Non-pigmented ciliary epithelial cell (primary cell): ENCODE results near the gene WDFY1.

ENCODE experiments used
- DNase-seq: peaks from one replicate; pipeline ENCODE4 v3.0.0-alpha.2; 2010; ENCODE audit warnings: low read depth

The WDFY1 gene

DNA sequence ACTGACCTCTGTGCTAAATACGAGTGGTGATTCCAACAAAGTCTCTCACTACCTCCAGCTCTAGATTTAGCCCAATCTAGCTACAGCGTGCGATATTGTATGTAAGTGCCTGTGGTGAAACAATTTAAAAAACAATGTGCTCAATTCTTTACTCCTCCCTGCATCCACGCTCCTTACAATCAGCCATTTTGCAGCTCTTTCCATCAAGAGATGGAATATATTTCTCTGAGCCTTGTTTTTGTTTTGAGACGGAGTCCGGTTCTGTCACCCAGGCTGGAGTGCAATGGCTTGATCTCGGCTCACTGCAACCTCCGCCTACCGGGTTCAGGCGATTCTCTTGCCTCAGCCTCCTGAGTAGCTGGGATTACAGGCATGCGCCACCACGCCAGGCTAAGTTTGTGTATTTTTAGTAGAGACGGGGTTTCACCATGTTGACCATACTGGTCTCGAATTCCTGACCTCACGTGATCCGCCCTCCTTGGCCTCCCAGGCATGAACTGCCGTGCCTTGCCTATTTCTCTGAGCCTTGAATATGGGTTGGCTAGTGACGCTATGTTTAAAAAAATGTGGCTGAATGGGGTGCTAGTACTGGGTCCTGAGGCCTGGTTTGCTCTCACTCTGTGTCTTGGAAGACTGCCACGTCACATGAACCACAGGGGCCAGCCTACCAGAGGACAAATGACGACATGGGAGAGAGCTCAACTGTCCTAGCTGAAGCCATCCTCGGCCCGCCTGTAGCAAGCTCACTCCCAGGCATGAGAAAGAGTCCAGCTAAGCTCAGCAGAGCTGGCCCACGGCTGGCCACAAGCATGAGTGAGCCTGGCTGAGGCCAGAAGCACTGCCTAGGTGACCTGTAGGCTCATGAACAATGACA, 14.8 kb downstream of the WDFY1 start:
- no peak for DNase-seq

DNA sequence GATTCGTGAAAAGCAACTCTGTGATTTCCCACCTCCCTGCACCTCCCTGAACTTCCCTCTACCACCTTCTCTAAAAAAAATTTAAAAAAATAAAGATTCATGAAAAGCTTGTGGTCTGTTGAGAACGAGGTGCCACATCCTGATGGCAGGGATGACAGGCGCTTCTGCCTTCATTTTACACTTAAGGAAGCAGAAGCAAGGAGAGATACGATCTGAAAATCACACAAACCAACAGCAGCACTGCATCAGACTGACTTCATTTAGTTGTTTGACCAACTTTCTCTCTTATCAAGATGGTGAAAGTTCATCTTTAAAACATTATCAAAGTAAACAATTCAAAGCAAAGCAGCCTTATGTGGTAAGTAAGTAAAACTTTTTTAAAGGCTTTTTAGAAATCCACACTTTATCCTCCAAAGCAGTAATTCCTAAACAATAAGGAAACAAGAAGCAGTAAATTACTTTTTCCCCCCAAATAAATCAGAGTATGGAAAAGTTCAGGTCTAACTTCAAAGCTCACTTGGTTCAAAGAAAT, 15.5 kb downstream of the WDFY1 start:
- DNase-seq, result no peak

DNA sequence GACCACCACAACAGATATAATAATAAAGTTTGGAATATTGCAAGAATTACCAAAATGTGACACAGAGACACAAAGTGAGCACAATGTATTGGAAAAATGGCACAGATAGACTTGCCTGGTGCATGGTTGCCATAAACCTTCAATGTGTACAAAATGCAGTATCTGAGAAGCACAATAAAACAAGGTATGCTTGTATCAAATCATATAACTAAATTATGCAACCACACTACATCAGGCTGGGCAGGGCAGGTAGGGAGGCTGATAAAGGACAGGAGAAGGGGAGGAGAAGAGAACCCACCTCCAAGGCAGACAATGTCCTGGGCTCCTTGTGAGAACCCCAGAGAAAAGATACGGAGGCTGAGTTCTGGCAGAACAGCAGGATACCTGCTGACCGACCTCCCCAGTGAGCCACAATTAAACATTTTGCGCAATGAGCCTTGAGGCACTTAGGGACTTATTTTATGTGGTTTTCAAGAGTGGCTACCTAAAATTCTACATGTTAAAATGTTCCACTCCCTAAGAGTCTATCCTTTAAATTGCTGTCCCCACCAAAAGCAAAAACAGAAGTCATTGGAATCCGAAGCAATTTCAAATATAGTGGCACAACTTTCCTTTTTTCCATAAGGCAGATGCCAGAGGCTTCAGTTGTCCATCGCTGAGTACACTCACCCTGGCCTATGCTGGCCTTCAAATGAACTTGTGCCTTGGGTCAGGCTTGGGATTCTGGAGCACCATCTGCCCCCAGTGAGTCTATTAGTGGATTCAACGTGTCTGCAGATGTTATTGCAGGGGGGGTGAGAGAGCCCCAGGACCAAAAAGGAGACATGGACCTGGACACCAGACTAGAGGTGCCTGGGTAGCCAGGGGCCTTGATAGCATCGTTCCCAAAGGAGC, 16.8 kb downstream of the WDFY1 start:
- DNase-seq, result no peak

DNA sequence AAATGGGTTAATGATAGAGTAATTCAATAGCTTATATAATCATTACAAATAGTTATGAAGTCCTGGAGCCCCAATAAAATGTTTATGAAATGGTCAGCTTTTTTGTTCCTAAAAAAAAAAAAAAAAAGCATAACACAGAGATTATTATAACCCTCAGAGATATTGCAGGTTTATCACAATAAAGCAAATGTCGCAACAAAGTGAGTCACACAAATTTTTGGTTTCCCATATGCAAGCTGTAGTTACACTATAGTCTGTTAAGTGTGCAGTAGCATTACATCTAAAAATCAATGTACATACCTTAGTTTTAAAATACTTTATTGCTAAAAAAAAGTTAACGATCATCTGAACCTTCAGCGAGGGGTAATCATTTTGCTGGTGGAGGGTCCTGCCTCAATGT, 20.0 kb downstream of the WDFY1 start:
- no peak for DNase-seq

- DNase-seq, result no peak
Measured at GRCh38 chr2:223923976-223924375, 21.2 kb downstream of the WDFY1 start.

DNA sequence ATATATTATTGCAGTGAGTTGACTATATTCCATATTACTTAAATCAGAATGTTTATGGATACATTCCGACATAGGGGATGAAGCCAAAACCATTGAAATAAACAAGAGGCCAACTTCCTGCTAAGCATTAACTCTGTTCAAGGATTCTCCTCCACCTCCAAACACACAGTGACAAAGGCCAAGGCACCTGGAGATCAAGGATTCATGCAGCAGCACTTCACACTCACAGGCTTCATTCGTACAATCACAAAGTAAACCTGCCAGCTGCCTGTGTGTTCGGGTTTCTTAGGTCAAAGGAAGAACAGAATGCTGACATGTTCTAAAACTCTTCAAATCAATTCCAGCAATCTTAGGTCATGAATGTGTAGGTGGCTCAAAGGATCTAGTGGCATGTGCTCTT, 22.8 kb downstream of the WDFY1 start:
- DNase-seq, result no peak

DNA sequence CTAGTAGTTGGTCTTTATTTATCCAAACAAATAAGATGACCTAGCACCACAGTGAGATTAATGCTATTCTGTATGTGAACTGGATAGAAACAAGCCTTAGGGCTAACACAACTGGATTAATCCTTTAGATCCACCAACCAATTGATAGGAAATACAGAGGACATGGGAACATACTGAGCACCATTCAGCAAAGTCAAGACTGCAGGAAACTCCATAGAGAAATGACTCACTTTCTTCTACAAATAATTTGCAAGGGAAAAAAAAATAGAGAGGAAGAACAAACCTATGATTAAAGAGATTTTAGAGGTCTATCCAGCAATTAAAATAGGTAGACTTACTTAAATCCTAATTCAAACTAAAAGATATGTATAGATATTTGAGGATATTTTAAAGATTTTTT, 23.9 kb downstream of the WDFY1 start:
- no peak for DNase-seq

GRCh38 chr2:223920109-223920508, 25.0 kb downstream of the WDFY1 start:
- DNase-seq, result no peak

GRCh38 chr2:223918671-223919134, 26.4 kb downstream of the WDFY1 start:
- DNase-seq, result no peak

DNA sequence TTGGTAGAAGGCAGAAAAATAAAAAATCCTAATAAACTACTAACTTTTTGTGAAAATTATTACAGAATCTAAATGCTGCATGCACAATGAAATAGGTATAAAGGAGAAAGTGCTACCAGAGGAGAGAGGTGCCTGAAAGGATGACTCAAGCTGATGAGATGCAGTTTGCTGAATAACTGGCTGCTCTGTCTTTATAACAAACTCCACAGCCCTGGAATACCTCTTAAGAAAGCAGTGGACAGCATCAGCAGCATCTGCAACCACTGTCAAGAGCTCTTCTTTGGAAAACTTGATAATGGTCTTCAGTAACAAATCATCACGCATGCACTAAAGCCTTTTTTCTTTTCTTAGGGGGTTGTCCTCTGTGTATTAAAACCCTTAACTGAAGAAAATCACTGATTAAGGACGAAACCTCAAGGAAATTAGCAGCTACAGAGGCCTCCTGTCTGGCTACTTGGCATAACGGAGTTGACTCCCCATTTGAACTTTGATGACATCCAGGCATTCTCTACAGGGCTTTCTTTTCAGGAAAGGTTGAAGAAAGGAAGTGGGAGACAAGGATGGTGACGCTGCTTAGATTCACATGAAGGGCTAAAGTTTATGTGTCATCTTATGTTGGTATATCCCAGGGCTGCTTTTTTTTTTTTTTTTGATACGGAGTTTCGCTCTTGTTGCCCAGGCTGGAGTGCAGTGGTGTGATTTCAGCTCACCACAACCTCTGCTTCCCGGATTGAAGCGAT, 28.8 kb downstream of the WDFY1 start:
- no peak for DNase-seq

DNA sequence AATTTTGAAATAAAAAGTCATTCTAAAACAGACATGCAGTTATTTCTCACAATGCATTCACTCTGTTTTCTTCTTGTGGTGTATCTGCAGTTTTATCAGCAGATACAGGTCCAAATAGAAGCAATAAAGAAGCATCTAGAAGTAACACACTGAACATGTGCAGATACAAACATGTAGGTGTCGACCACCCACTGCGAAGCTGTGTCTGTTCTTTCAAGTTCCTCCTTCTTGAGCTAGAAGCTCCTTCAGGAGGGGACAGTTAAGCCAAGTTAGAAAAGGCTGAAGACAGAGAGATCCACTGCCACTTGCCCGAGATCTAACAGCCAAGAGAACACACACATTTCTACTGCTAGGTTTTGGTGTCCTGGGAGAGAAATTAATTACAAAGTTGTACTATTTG, 30.1 kb downstream of the WDFY1 start:
- DNase-seq, result no peak

DNA sequence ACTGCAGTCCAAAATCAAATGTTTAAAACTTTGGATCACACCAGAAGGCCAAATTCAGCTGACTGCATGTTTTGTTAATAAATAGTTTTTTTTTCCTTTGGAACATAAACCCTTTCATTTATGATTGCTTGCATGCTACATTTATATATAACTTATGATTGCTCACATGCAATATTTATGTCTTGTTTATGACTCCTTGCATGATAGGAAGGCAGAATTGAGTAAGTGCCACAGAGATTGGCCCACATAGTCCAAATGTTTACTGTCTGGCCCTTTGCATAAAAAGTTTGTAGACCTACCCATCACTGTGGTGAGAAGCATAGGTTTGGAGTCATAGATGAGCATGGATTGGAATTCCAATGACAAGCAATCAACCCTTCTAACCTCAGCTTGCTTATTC, 30.8 kb downstream of the WDFY1 start:
- DNase-seq, result no peak

GRCh38 chr2:223909001-223909741, 36.0 kb downstream of the WDFY1 start:
- no peak for DNase-seq

DNA sequence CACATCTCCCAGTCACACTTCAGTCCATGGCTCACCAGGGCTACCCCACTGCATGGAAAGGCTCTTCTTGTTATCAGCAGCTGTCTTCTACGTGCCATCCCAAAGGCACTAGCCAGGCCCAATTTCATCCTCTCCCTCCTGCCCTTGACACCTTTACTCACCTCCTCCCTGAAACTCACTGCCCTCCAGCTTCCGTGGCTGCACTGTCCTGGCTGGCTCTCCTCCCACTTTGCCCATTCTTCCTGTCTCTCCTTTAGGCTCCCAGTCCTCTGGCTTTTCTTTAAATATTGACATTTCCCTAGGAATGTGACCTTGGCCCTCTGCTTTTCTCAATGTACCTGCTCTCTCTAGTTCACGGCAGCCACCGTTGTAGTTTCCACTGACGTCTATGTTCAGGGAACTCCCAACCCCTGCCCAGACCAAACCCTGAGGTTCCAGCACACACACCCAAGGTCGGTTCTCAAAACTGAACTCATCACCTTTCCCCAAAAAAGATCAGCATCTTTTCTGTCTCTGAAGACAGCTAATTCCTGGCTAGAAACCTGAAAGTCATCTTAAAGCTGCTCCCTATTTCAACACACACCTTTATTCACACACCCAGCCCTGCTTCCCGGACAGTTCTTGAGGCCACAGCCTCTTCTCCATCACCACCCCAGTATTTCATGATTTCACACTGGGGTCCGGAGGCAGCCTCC, 36.7 kb downstream of the WDFY1 start:
- DNase-seq, result no peak

- DNase-seq, result no peak
Measured at GRCh38 chr2:223905996-223906395, 39.1 kb downstream of the WDFY1 start.

DNA sequence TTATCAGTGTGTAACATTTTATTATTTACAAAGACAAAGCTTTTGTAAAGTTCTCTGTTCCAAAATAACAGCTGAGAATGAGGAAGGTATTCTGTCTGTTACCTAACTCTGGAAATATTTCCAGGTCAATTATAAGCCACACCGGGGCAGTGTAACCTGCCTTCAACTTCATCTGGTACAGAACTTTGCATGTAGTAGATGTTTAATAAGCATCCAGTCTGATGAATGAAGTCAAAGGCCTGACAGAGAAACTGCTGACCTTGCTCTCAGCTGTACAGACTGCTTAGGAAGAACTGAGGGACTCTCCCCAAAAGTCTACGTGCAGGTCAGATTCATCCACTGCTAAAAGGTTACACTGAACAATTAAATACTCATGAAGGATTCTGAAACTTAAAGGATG, 43.3 kb downstream of the WDFY1 start:
- DNase-seq, result no peak

DNA sequence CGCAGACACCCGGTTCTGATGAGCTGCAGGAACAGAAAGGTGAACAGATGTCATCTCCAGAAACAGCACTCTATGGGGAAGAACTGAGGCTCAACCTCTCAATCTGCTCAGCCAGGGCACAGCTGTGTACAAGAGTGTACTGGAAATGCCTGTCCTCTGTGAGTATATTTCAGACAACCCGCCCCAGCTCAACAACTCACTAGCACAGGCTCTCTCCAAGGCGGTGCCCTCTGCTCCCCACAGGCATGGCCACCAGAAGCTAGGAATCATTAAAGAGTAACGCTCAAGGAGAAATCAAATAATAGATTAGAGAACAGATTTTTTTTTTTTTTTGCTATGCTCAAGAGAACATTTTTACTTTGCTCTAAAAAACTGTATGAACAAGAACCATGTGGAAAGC, 43.8 kb downstream of the WDFY1 start:
- no peak for DNase-seq

DNA sequence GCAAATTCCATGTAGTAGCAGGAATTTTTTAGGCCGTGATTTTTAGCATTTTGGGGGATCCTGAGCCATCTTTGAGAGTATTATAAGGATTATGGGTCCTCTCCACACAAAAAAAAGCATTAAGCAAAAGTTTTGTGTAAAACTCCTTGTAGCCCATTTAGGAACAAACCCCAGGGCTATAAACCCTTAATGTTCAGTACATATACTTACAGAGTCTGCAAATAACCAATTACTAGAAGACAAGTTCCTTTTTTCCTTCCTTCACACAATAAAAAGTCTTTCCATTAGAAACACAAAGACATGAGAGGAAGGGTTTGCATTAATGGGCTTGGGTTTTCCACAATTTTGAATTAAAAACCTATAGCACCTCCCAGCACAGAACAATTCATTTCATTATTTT, 44.6 kb downstream of the WDFY1 start:
- no peak for DNase-seq

DNA sequence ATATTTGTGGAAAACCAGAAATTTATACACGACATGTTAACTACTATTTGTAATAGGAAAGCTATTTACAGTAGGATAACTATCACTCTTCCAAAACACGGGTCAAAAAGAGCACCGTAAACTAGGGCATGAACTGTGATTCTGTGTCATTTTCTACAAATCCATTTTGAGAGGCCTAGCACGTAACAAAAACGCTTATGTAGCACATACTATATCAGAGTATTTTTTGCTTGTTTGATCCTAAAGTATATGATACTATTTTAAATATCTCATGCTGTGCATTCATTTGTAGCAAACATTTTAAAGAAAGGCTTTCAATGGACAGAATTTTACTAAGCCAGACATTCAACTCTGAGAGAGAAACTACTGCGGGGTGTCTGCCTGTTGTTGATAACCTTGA, 45.1 kb downstream of the WDFY1 start:
- DNase-seq, result no peak

- no peak for DNase-seq
Measured at GRCh38 chr2:223897669-223898330, 47.3 kb downstream of the WDFY1 start.
